C4-2B (cell line): ENCODE results near the gene IRAK1.

Experiments used
- H3K27ac ChIP-seq: fragments of 450-650 bp; 2 replicates; pipeline ENCODE4 v1.5.1; 2017
- ZFX ChIP-seq: fragments of 450-650 bp; IDR thresholded peaks from 2 replicates; pipeline ENCODE4 v1.6.1; 2017
- TF ChIP-seq, protein P1 (sequence below): fragments of 450-650 bp; conservative IDR thresholded peaks from 2 replicates; pipeline ENCODE4 v1.5.1; 2017; ENCODE audit warnings: mild to moderate bottlenecking

IRAK1 gene

DNA sequence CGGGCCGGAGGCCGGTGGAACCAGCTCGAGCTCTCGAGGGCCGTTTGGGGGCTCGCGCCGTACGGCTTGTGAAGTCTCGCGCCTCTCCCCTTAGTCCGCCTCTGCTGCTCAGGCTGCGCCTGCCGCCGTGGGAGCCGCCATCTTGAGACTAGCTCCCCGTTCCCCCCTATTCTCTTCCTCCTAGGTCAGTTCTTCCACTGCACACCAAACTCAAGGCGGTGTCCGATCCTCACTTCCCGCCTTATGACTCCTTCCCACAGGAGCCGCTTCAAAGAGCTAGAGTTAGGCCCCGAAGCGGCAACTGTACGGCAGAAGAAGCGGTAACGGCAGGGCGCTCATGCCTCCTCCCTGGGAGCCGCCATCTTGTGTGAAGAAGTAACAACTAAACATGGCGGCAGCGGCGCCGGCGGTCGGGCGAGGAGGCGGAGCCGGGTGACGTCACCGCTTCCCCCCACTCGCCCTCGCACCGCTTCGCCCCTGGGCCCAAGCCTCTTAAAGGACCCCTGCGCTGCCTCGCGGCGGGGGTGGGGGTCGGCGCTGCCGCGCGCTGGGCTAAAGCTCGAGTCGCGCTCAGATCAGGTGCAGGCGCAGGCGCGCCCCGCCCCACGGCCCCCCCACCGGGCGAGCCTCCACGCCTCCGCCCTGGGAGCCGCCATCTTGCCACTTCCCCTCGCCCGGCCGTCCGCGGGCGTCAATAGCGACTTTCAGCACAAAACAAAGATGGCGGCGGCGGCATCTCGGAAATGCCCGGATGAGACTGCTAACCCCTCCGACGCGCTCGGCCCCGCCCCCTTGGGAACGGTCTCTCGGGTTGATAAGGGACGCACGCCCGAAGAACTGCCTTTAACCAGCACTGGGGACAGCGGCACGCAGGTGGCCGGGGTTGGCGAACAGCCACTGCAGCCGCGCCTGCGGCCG, 48.0 kb downstream of the IRAK1 start, which contains the start of gene HCFC1:
Gene HCFC1 (minus strand): TSS at position 369 of the 918 bp plus-strand sequence. CDS start 978 bp downstream, outside the sequence.
- H3K27ac ChIP-seq = peak within 1 kb of the TSS; percentile 100
- TF ChIP-seq ZFX = no peak
- TF ChIP-seq, protein P1, sequence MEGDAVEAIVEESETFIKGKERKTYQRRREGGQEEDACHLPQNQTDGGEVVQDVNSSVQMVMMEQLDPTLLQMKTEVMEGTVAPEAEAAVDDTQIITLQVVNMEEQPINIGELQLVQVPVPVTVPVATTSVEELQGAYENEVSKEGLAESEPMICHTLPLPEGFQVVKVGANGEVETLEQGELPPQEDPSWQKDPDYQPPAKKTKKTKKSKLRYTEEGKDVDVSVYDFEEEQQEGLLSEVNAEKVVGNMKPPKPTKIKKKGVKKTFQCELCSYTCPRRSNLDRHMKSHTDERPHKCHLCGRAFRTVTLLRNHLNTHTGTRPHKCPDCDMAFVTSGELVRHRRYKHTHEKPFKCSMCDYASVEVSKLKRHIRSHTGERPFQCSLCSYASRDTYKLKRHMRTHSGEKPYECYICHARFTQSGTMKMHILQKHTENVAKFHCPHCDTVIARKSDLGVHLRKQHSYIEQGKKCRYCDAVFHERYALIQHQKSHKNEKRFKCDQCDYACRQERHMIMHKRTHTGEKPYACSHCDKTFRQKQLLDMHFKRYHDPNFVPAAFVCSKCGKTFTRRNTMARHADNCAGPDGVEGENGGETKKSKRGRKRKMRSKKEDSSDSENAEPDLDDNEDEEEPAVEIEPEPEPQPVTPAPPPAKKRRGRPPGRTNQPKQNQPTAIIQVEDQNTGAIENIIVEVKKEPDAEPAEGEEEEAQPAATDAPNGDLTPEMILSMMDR = no peak

DNA sequence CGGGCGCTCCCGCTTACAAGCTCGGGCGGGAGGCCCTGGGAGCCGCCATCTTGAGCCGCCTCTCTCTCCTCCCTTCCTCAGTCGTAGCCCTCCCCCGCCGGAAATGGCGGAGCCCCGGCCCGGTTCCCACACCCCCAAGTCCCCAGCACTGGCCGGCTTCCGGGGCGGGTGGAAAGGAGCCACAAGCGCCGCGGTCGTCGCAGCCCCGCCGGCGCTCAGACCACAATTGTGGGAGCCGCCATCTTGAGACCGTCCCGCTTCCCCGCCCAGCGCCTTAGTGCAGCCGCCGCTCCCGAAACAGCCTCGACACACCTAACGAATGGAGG, 48.6 kb downstream of the IRAK1 start:
- TF ChIP-seq ZFX = no peak
- TF ChIP-seq, protein P1 = no peak
- H3K27ac ChIP-seq = peak overlapping the region; percentile 100

DNA sequence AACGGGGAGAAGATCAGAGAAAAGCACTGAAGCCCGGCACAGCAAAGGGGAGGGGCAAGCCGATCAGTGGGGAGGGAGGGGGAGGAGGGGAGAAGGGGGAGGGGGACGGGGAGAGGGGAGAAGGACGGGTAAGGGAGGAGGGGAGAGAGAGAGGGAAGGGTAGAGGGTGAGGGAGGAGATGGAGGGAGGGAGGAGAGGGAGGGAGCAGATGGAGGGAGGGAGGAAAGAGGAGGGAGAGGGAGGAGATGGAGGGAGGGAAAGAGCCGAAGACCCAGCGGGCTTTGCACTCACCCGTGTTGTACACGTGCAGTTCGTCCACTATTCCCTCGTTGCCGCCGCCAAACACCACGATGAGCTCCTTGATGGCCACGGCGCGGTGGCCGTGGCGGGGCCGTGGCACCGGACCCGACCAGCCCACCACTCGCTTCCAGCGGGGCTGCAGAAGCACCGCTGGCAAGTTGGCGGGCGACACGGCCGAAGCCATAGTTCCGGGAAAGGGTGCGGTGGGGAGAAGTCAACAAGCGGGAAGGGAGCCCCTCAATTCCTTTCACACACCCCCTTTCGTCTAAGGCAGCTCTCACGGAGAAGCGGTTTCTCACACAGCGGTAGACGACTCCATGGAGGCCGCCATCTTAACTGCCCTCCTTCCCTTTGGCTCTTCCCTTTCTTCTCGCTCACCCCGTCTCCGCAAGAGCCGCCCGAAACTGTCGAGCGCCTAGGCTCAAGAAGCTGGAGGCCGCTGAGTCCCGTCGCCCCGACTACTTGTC, 49.2 kb downstream of the IRAK1 start:
- H3K27ac ChIP-seq = peak overlapping the region; percentile 100
- TF ChIP-seq, protein P1 = no peak
- TF ChIP-seq ZFX = no peak

DNA sequence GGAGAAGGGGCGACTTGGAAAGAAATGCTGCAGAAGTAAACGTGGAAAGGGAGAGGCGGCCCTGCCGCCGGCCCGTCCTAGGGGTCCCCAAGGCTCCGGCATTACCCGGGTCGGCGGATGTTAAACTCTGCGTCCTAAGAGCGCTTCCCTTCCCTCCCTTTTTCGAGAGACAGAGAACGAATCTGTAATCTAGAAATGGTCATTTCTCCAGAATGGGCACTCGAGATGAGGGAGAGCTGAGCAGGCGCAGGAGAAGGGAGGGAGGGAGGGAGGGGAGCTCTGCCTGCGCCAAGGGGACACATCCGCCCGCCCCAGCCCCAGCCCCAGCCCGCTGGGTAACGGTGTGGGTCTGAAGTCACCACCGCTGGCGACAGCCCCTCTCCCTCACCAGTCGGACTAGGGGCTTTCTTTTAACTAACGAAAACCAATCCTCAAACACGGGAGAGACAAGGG, 49.8 kb downstream of the IRAK1 start:
- H3K27ac ChIP-seq = peak overlapping the region; percentile 100
- no peak for TF ChIP-seq ZFX
- TF ChIP-seq, protein P1 = no peak

DNA sequence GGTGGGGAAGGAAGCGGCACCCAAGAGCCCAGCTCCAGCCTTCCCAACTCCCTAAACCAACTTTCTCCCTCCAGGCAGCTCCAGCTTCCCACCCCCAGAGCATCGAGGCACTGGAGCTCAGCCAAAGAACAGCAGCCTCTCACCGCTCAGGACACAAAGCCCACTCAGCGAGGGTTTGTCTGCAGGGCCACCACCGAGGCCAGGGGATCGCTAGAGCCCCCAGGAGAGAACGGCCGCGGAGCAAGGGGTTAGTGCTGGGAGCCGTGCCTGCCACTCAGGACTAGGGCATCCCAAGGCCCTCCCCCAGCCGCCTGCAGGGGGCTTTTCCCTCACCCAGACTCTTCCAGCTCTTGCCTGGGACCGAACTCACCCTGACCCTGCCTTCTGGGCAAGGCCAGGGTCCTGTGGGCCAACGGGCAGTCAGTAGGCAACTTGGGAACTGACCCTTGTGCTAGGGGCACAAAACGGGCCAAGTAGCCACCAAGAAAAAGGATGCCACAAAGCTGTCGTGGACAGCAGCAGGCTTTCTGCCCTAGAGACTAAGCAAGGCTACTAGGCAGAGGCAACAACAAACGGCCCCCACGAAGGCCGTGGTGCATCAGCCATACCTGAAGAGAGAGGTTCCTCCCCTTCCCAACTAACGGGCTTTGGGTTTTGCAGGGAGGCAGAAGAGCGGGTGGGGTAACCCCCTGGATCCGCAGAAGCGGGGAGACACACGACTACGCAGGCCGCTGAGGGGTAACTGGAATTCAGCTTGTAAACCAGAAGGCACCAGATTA, 50.4 kb downstream of the IRAK1 start:
- TF ChIP-seq, protein P1 = no peak
- TF ChIP-seq ZFX = no peak
- peak overlapping the region; percentile 100 for H3K27ac ChIP-seq

DNA sequence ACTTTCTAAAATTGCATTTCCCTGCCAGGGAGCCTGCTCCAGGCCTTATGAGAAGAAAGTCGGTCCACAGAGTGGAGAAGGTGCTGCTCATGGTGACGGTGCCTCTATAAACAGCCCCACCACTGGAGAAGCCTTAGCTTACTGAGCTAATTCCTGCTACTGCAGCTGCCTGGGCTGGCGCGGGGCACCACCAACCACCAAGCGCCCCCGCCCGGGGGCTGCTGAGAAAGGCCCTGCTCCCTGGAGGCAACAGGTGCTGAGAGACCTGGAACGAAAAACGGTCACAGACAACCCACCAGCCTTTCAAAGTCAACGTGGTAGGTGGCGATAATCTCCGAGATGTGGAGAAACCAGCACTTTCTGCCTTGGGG, 51.0 kb downstream of the IRAK1 start:
- TF ChIP-seq, protein P1 = no peak
- TF ChIP-seq ZFX = no peak
- peak overlapping the region; percentile 100; the same call in 1 of the 2 replicates for H3K27ac ChIP-seq
